HG03039 (cell line): ENCODE results near the gene RTBDN.

Source experiments
- ATAC-seq: cut with Tn5 transposase; IDR thresholded peaks from one replicate; pipeline ENCODE4 v1.9.1; 2021; ENCODE audit warnings: mild to moderate bottlenecking, moderate library complexity; ENCODE audit not compliant: unreplicated experiment

The RTBDN gene

GRCh38 chr19:12783291-12783848 lies 51.0 kb downstream of the RTBDN start:
- ATAC-seq = no peak

DNA sequence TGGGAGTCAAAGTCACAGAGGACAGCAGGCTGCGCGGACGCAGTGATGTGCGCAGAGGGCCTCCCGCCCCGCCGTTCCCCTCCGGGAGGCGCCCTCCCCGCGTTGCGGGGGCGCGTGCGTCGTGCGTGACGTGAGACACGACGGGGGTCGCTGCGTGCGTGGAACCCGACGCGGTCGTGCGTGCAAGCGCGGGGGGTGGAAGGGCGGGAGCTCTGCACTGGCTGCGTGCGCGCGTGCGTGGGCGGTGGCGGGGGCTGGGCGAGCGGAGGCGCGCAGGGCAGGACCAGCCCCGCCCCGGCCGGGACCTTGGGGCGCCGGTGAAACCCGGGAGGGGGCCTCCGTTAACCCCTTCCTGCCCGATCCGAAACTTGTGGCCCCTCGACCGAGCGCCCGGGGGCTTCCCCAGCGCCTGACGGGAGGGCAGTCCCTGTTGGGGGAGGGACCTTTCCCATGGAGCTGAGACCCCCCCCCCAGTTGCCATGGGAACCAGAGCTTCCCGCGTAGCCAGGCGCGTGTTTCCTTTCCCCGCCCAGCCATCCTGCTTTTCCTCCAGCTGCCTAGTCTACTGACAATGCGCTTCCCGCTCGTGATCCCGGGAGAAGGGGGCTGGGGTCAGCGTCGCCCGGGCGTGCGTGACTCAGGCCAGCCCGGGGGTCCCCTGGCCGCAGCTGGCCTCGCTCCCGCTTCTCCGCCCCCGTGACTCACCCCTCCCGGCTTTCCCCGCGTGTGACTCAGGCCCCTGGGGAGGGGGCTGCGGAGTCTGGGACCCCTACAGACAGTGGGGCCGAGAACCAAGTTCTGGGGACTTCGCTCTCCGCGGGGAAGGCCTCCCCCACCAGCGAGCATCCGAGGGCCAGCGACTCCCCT lies 51.7 kb downstream of the RTBDN start:
- peak; percentile 37 for ATAC-seq

DNA sequence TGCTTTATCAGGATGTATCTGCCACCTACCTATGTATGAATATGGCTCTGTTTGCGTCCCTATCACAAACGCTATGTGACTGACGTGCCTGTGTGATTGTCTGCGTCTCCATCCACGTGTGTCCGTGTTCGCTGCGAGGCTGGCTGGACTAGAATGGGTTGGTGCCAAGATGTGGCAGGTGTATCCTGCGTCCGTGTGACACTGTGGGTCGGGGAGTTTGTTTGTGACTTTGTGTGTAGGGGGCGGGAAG lies 52.3 kb downstream of the RTBDN start:
- no peak for ATAC-seq

DNA sequence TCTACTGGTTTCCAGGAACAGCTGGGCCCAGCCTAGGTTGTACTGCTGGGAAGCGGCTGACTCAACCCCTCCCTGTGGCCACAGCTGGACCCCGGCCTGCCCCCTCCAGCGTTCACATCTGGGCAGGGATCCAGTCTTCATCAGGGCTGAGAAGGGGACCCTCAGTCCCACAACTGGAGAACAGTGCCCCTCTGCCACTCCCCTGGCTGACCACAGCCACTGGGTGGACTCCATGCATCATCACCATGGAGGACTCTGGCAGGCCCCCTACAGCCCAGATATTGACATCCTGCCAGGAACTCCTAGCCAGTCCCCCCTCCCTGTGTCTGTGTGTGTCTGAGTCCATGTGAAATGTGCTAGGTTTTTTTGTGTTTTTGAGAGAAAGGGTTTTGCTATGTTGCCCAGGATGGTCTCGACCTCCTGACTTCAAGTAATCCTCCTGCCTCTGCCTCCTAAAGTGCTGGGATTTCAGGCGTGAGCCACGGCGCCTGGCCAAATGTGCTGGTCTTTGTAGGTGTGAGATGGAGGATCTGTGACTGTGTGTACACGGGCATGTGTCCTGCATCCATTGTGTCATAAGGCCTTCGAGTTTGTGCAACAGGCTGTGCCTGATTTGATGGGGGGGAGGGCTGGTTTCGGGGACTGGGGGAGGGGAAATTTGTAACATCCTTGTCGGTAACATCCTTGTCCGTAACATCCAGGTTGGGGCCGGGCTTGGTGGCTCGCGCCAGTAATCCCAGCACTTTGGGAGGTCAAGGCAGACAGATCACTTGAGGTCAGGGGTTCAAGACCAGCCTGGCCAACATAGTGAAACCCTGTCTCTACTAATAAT lies 55.0 kb downstream of the RTBDN start:
- no peak for ATAC-seq

GRCh38 chr19:12778905-12779161 lies 55.5 kb downstream of the RTBDN start:
- no peak for ATAC-seq

DNA sequence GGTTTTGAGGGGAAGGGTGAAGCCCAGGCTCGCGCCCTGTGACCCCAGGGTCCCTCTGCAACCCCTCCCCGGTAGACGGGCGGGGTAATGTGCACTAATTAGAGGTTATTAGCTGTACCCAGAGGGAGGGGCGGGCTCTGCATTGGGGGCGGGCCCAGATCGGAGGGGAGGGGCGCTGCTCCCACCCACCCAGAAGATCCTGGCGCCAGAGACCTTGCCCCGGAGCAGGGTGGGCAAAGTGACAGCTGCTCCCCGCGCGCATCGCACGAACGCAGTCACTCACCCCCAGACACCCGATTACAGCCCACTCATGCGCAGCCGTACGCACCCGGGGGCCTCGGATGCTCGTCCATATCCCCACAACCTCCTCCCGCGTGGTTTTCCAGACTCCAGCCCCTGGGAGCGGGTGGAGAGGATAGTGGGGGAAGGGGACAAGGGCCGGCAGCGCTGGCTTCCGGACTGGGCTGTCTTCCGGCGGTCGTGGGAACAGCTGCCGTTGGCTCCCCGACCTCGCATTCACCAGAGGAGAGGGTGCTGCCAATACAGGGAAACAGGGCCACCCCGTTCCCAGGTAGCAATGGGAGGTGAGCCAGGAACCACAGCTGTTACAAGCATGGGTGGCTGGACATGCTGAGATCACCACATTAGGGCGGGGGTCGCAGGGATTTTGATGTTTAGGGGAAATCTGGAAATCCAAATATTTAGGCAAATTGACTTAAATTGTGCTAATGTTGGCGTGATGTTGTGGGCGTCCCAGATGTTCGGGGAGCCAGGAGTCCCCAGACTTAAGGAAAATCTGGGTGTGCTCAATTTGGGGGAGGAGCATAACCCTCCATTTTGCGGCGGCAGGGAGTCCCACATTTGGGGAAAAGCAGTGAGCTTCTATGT lies 56.1 kb downstream of the RTBDN start:
- no peak for ATAC-seq

DNA sequence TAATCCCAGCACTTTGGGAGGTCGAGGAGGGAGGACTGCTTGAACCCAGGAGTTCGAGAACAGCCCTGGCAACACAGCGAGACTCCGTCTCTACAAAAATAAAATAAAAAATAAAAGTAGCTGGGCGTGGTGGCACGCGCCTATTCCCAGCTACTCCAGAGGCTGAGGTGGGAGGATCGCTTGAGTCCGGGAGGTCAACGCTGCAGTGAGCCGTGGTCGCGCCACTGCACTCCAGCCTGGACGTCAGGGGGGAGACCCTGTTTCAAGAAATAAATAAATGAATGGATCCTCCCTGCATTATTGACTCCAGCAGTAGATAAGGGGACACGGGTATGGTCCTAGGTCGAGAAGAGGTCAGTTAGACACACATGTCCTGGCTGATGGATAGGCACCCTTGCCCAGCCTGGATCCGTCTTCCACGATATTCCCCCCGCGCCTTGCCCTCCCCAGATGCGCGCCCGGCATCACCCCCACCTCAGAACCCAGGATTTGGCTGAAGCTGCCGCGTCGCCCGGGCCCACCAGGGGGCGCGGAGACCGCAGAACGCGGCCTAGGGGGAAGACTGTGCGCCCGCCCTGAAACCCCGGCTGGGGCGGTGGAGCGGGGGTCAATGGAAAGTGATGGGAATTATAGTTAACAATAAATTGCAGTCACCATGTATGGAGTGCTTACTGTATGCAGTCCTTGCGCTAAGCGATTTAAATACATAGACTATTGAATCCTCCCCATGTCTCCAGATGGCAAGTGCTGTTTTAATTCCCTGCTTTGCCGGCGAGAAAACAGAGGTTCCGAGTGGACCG lies 57.0 kb downstream of the RTBDN start:
- ATAC-seq = no peak
